ENCODE measurements around the gene DTX3.
"Not testable (repeated sequence)": the region's sequence is repeated elsewhere in the genome, so short reads cannot be mapped to it uniquely, and the experiment has no call there.

Gene DTX3

GRCh38 chr12:57604454-57604991 lies at the start of gene DTX3:
TSS of gene DTX3 (plus strand) at chr12:57604824. CDS start at chr12:57606518, 1,694 bp downstream.
- no peak for DNase-seq

GRCh38 chr12:57554897-57555296 lies 49.7 kb upstream of the DTX3 start:
- no peak for DNase-seq

GRCh38 chr12:57558864-57559263 lies 45.8 kb upstream of the DTX3 start:
- DNase-seq, result no peak

GRCh38 chr12:57560516-57560915 lies 44.1 kb upstream of the DTX3 start:
- no peak for DNase-seq

GRCh38 chr12:57561117-57561516 lies 43.5 kb upstream of the DTX3 start:
- DNase-seq, result not testable (repeated sequence)

- no peak for DNase-seq
Measured at GRCh38 chr12:57563358-57563757, 41.3 kb upstream of the DTX3 start.

DNA sequence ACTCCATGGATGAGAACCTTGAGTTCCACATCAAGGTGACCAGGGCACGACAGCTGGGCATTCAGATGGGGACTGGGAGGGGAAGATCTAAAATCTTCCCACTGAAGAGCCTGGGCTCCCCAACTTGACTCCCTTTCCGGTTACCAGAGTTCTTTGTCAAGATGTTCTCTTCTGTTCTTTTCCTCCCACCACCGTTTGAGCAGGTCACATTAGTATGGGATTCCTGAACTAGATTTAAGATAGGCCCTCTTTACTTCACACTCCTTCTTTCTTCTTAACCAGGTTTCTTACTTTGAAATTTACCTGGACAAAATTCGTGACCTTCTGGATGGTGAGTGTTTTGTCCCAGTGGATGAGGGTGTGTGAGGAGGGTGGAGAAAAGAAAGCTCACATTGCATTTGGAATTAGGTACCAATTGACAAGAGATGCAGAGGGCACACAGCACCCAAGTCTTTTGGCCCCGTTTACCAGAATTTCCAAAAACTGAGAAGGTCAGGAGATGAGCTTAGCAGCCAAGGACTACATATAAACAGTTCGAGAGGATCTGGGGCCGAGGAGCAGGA lies 40.4 kb upstream of the DTX3 start:
- DNase-seq, result no peak

DNA sequence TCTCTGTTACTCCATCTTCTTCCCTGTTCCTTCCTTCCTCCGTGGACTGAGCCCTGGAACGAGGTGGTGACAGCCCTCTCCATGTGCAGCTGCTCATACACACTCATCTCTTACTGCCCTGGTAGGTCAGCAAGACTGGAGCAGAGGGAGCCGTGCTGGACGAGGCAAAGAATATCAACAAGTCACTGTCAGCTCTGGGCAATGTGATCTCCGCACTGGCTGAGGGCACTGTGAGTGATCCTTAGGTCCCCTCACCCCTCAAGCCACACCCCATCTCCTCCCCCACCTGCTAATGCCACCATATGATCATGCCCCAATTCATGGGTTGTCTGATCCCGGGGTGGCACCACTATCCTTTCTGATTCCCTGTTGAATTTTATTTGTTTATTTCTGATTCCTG lies 35.8 kb upstream of the DTX3 start:
- no peak for DNase-seq

- no peak for DNase-seq
Measured at GRCh38 chr12:57569858-57570257, 34.8 kb upstream of the DTX3 start.

DNA sequence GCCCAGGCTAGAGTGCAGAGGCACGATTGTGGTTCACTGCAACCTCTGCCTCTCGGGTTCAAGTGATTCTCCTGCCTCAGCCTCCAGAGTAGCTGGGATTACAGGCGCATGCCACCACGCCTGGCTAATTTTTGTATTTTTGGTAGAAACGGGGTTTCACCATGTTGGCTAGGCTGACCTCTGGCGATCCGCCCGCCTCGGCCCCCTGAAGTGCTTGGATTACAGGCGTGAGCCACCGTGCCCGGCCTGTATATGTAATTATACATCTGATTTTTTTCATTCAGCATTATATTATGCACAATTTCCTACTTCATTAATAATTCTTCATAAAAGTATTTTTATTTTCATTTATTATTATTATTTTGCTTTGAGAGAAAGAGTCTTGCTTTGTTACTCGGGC lies 34.2 kb upstream of the DTX3 start:
- DNase-seq, result not testable (repeated sequence)

DNA sequence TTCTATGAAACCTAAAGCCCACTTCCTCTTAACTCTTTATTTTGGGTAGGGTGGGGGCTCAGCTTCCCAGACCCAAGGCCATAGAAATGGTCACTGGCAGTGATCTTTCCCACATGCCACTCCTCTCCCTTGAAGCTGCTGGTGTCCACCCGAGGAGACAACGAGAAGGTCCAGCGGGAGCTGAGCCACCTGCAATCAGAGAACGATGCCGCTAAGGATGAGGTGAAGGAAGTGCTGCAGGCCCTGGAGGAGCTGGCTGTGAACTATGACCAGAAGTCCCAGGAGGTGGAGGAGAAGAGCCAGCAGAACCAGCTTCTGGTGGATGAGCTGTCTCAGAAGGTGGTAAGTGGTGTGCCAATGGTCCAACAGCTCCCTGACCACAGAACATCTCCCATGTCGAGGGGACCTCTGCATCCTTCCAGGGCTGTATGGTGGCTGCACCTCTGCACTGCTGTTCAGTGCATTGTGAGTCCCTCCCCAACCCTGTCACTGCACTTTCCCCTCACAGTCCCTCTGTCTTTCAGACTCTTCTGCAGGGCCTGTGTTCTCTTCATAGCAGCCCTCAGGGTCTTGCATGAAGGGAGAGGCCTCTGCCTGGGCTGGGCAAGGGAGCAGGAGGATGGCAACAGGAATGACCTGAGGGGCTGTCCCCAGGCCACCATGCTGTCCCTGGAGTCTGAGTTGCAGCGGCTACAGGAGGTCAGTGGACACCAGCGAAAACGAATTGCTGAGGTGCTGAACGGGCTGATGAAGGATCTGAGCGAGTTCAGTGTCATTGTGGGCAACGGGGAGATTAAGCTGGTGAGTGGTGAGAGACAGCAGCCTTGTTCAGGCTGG lies 32.5 kb upstream of the DTX3 start:
- DNase-seq, result no peak

GRCh38 chr12:57574795-57575194 lies 29.8 kb upstream of the DTX3 start:
- DNase-seq, result no peak

DNA sequence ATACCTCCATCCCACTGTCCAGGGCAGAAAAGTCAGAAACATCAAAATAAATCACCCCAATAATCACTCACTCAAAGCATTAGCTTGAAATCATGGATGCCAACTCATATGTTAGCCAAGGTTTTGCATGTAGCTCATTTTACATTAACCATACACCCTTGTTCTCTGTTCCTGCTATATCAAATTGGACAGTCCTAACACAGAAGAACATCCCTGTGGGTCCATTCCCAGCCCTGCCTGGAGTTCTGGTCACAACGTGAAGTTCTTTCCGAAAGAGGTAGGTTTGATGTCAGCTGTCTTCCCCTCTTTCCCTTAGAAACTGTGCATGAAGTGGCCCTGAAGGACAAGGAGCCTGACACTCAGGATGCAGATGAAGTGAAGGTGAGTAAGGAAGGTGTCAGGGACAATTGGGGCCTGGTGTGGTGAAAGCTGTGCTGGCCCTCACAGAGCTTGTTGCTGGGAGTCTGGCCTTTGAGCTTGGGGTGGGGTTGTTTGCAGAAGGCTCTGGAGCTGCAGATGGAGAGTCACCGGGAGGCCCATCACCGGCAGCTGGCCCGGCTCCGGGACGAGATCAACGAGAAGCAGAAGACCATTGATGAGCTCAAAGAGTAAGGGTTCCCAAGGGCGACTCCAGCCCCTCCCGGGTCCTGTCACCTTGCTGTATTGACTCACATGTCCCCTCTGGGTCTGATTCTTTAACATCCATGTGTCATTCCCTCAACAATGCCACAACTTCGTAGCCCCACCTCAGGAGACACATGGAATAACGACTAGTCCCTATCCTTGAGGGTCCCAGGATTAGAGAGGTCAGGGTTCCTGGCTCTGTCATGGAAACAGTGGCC lies 28.6 kb upstream of the DTX3 start:
- no peak for DNase-seq

DNA sequence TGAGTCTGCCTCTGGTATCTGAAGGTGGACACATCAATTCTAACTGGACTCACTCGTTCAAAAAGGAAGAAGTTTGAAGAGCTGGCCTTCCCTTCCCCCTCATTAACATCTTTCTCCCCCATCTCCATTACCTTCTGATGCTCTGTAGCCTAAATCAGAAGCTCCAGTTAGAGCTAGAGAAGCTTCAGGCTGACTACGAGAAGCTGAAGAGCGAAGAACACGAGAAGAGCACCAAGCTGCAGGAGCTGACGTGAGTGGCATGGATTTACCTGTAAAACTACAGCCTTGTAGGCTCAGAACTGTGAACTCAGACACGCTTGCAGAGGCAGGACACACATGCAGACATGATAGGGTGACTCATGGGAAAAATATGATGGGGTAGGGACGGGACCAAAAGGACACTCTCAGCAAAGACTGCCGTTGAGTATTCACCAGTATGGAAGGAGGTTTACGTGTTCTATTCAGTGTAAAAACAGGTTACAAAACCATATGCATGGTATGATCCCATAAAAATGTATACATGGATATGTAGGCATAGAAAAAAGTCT lies 27.9 kb upstream of the DTX3 start:
- DNase-seq, result no peak

GRCh38 chr12:57577981-57578758 lies 26.5 kb upstream of the DTX3 start:
- no peak for DNase-seq

- DNase-seq, result no peak
Measured at GRCh38 chr12:57579011-57579410, 25.6 kb upstream of the DTX3 start.

DNA sequence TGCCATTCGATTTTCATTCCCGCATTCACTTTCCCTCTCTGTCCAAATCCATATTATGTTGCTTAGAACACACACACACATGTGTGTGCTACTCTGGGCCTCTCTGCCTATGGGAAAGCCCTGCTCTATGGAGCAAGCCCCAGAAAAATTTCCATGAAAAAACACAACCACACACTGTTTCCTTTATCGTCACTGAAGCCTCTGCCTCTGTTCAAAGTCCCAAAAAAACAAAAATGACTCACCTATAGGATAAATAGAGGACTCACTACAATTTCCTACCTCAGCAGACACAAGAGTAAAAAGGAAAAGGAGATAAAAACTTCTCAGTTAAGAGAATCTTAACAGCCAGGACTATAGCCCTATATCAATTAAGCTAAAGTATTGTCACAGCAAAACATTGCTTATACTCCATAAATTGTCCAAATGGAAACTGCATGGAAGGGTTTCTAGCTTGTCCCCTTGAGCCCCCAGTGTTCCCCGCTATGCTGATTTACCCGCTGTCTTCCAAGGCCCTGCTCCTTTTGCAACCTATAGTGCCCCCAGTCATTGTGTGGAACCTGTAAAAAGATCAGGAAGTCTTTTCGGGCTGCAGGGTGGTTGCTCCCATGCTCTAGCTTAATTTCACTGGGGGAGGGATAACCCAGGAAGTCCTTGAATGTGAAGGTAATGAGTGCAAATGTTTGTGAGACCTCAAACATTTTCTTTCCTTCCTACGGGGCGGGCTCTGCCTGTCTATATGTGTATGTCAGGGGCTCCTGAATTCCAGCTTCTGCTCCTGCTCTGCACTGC lies 24.8 kb upstream of the DTX3 start:
- no peak for DNase-seq

GRCh38 chr12:57580466-57580795 lies 24.2 kb upstream of the DTX3 start:
- DNase-seq, result no peak

- no peak for DNase-seq
Measured at GRCh38 chr12:57581802-57582201, 22.8 kb upstream of the DTX3 start.

- no peak for DNase-seq
Measured at GRCh38 chr12:57582440-57582839, 22.2 kb upstream of the DTX3 start.

DNA sequence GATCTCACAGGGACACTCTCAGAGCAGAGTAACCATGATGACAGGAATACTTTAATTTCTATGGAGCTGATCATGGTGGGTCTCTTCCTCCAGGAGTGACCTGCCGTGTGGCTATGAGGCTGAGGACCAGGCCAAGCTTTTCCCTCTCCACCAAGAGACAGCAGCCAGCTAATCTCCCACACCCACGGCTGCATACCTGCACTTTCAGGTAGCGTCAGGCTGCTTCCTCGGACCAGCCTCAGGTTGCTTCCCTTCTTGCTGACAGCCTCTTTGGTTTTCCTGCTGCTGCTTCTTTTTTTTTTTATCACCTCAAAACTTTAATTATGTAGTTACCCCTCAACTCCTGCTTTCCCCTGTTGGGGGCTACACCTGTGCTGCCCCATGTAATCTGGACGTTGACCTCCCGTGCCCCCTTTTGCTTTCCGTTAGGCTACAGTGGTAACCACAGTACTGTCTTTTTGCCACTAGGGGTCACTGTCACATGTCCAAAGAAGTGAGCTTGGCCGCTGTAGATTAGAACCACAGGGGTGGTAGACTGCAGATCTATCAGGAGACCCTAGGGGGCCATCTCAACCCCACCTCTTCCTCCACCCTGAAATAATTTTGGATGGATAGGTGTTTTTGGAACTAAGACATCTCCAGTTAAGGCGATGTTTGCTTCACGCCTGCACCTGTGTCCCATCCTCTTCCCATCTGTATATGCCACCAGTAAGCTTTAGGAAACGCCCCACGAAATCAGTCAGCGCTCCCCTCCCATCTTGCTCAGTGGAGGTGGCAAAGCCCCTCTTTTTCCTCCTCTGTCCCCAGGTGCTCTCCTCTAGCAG lies 21.4 kb upstream of the DTX3 start:
- DNase-seq, result peak; percentile 67

All from MV-4-11 (cell line).